Stimulated activated CD4-positive, alpha-beta T cell treated with anti-CD3 and anti-CD28 coated beads, Interleukin-15, amount 100 ng/mL, for 1 hour (primary cell): Measurements from ENCODE around the gene C2orf92.

ENCODE experiments used
- DNase-seq, 2 donors: peaks; one replicate each; pipeline ENCODE4 v3.0.0-alpha.2; 2020; ENCODE audit warnings: low read depth in 1 of 2, low spot score in 1 of 2

Gene C2orf92

DNA sequence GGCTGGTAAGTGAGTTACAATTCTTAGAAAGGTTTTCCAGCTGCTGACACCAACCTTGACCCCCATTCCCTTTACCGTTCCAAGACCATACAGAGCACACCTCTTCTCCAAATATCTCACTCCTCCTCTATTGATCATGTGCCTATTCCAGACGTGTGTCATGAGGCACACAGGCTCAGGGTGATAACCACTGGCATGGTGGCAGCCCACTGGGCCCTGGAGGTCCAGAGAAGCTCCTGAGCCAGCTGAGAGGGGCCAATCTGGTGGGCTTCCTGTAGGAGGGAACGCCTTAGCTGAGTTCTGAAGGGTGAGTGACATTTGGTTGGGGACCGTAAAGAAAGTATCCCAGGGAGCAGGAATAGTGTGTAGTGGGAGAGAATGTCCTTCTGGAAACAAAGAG is 72.2 kb downstream of the C2orf92 start:
- DNase-seq = no peak

DNA sequence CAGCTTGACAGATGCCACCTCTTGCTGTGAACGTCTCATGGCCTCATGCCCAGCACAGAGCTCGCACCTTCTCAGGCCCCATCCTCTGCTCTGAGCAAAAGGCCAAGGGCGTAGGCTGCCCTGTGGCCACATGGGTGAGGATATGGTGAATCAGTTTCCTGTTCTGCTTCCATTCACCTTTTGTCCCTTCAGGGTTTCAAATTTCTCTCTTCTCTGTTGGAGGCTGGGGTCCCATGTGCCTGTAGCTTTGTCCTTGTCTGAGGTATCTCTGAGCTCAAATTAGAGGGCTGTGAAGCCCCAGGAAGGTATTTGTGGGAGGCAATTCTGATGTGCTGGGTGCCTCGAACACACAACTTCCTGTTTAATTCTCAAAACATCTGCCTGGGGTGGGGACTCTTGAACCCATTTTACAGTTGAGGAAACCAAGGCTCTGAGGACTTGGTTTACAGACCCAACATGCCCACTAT is 72.9 kb downstream of the C2orf92 start:
- no peak for DNase-seq

DNA sequence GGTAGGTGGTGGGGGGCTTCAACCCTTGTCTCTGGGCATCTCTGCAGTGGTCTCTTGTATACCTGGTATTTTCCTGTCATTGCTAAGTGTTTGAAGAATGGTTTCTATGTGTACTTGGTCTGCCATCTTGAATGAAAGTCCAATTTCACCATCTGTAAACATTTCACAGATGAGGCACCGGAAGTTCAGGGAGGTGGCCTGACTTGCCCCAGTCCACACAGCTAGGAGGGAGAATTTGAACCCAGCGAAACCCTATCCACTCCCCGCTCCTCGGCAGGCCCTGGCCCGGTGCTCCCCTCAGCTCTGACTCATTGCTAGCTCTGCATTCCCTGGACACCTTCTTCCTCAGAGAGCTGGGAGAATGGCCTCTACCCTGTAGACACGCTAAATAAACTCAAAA is 74.4 kb downstream of the C2orf92 start:
- no peak for DNase-seq

DNA sequence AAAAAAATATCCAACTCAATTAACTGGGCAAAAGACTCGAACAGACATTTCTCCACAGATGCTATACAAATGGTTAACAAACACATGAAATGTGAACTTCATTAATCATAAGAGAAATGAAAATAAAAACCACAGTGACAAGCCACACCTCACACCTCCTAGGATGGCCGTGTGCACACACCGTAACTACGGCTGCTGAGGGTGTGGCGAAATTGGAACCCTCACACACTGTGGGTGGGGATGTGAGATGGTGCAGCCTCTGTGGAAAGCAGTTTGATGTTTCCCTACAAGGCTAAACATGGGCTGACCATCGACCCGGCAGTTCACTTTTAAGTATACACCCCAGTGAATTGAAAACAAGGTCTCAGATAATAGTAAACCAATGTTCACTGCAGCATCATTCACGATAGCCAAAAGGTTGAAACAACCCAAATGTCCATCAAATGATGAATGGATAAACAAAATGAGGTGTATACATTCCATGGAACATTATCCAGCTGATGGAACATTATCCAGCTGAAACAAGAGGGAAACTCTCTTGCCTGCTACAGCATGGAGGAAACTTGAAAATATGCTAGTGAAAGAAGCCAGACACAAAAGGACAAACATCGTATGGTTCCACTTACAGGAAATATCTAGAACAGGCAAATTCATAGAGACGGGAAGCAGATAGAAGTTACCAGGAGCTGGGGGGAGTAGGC is 76.1 kb downstream of the C2orf92 start:
- peak in 1 of 2 donors; percentile 20 for DNase-seq

DNA sequence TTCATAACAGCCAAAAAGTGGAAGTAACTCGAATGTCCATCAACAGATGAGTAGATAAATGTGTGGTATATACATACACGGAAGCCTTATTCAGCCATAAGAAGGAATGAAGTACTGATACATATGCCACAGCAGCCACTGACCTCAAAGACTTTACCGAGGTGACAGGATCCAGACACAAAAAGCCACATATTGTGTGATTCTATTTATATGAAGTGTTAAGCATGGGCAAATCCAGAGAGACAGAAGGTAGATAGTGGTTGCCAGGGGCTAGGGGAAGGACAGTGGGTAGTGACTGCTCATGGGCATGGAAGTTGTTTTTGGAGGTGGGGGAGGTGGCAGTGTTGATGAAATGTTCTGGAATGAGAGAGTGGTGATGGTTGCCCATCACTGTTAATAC is 77.8 kb downstream of the C2orf92 start:
- no peak for DNase-seq

DNA sequence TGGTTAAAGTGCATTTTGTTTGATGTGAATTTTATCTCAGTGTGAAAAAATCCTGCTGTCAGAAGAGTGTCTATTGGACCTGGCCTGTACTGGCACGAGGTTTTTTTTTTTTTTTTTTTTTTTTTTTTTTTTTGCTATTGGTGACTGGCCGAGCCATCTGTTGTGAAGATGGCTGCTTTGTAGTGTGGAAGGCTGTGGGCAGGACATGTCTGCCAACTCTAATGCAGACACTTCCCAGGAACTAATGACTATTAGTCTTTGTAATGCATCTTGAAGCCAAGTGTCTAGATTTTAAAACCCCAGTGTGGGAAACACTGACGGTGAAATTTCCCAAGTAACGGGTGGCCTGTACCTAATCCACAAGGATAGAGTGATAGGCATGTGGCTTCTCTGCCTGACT is 78.2 kb downstream of the C2orf92 start:
- DNase-seq = no peak

DNA sequence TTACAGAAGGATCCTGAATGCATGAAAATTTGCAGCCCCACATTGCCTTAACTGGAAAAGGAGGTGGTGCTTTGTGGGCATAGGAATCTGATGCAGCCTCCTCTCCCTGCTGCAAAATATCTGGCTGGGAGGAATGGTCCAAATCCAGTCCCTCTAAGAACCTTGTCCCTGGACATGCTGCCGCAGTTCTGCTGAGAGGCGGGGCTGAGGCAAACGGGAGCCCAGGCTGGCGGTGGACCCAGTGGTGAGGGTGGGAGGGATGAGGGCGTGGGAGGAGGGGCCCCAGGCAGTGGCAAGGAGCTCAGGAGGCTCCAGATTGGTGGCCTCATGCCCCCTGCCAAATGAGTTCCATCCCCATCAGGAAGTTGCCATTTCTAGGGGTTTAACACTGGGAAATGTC is 80.1 kb downstream of the C2orf92 start:
- no peak for DNase-seq

DNA sequence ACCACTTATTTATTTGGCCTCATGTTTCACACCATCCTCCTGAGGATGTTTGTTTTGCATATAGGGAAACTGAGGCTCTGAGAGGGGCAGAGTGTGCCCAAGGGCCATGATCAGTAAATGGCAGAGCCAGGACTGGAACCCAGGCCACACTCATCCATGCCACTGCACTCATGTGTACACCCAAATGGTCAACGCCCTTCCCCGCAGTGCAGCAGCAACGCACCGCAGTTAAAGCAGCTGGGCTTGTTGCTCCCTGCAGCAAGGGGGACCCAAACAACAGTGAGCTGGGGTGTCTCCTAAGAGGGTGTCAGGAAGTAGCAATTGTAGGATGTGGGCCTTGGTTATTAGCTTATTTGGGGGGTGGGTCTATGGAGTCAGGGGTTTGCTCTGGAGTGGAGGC is 80.5 kb downstream of the C2orf92 start:
- no peak for DNase-seq

DNA sequence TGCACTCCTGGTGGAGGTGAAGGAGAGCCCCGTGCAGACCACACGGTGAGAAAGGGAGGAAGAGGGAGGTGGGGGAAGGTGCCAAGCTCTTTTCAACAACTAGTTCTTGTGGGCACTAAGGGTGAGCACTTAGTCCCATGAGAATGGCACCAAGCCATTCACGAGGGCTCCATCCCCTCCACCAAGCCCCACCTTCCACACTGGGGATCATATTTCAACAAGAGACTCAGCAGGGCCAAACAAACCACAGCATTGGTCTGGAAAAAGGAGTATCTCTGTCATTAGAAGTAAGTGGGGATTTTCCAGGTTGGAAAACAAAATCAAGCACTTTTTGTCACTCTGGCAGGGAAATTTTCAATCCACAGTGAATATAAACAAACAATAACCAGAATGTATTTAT is 82.2 kb downstream of the C2orf92 start:
- DNase-seq = no peak
